Stomach (tissue), 4 donors: ENCODE results near the gene TRANK1.

Experiments
- EP300 ChIP-seq: sonication (generic); formaldehyde crosslinking; IDR thresholded peaks from one replicate; pipeline ENCODE4 v1.6.1; 2017; ENCODE audit warnings: antibody characterized with exemption
- POLR2A ChIP-seq, 4 donors: fragments of 450-650 bp; IDR thresholded peaks; one replicate each; pipeline ENCODE4 v1.6.1; 2016; ENCODE audit warnings: antibody characterized with exemption in 4 of 4, control low read depth in 2 of 4, mild to moderate bottlenecking in 1 of 4, moderate library complexity in 1 of 4
- POLR2AphosphoS5 ChIP-seq, 3 donors: sonication (generic); formaldehyde crosslinking; IDR thresholded peaks; one replicate each; pipeline ENCODE4 v1.6.1; 2016; ENCODE audit warnings: antibody characterized with exemption in 3 of 3
- TF ChIP-seq, protein P1 (sequence below), 7 experiments: fragments of 450-650 bp in 4 of 7; fragments of 200-600 bp in 3 of 7; sonication (generic) in 3 of 7; IDR thresholded peaks; one replicate each; pipeline ENCODE4 v1.5.1; 2016 to 2019; ENCODE audit warnings: antibody characterized with exemption in 7 of 7, control low read depth in 2 of 7, mild to moderate bottlenecking in 1 of 7

DNA sequence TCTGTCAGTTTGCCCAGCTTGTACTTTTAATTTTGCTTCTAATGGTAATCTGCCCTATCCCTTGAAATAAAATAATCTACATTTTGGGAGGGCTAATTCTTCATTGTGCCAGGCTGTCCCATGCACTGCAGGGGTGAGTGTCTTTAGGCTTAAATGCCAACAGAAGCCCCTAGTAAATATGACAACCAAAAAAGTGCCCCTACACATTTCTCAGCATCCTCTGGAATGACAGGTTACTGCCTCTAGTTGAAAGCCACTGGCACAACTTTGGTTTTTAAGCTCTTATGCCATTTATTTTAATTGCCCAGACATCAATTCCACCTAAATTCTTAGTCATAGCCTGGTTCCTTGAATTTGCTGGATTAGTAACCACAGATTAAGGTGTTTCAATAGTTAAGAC is 44.7 kb upstream of the TRANK1 start:
- TF ChIP-seq POLR2AphosphoS5 (IDR thresholded peaks at IDR 0.05) (no peak), POLR2A (IDR thresholded peaks at IDR 0.05) (no peak), EP300 (no peak)
- TF ChIP-seq, protein P1, sequence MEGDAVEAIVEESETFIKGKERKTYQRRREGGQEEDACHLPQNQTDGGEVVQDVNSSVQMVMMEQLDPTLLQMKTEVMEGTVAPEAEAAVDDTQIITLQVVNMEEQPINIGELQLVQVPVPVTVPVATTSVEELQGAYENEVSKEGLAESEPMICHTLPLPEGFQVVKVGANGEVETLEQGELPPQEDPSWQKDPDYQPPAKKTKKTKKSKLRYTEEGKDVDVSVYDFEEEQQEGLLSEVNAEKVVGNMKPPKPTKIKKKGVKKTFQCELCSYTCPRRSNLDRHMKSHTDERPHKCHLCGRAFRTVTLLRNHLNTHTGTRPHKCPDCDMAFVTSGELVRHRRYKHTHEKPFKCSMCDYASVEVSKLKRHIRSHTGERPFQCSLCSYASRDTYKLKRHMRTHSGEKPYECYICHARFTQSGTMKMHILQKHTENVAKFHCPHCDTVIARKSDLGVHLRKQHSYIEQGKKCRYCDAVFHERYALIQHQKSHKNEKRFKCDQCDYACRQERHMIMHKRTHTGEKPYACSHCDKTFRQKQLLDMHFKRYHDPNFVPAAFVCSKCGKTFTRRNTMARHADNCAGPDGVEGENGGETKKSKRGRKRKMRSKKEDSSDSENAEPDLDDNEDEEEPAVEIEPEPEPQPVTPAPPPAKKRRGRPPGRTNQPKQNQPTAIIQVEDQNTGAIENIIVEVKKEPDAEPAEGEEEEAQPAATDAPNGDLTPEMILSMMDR (IDR thresholded peaks at IDR 0.05): no peak
